ENCODE measurements around the gene RXYLT1. TPM values are rescaled to one million over a fixed set of nuclear protein-coding genes. Genes with fewer than 3 reads are reported as not detected.

The RXYLT1 gene
- total RNA-seq, 1 donor from 2014 or later = 10.8 TPM

- Histone ChIP-seq H3K9ac (no peak overlapping the region), H2AFZ (replicated peaks) (no peak overlapping the region), H3K27me3 (no peaks in the 10 kb centered on the region), H3F3A (ENCODE audit: low read depth) (no peaks in the 10 kb centered on the region), H4K20me1 (ENCODE audit: low read depth) (no peaks in the 10 kb centered on the region), H3K36me3 (no peaks in the 10 kb centered on the region), H3K4me3 (no peak overlapping the region), H3K79me2 (ENCODE audit: low read depth) (no peaks in the 10 kb centered on the region), H3K4me2 (no peak overlapping the region), H3K9me3 (ENCODE audit: low read depth) (no peaks in the 10 kb centered on the region), H3K27ac (no peak overlapping the region), H3K4me1 (no peaks in the 10 kb centered on the region)
- Mint-ChIP-seq H3K4me1 (no peaks in the 10 kb centered on the region), H3K36me3 (no peaks in the 10 kb centered on the region), H3K4me3 (no peak overlapping the region), H3K27ac (no peak overlapping the region), H3K9me3 (no peaks in the 10 kb centered on the region), H3K27me3 (ENCODE audit: insufficient read depth, low read depth) (no peaks in the 10 kb centered on the region)
- no peak for TF ChIP-seq CTCF (IDR thresholded peaks at IDR 0.05)
- TF ChIP-seq EZH2phosphoT487 (IDR thresholded peaks at IDR 0.05) = no peak
- TF ChIP-seq EZH2 (IDR thresholded peaks at IDR 0.05) = no peak
- no peak for DNase-seq (ENCODE audit: low spot score)
Observed at GRCh38 chr12:63811334-63811733, 31.6 kb downstream of the RXYLT1 start.

GRCh38 chr12:63811755-63812154, 32.0 kb downstream of the RXYLT1 start:
- Mint-ChIP-seq H3K27ac (no peak overlapping the region), H3K4me3 (no peak overlapping the region), H3K36me3 (no peaks in the 10 kb centered on the region), H3K9me3 (no peaks in the 10 kb centered on the region), H3K27me3 (ENCODE audit: insufficient read depth, low read depth) (no peaks in the 10 kb centered on the region), H3K4me1 (no peaks in the 10 kb centered on the region)
- H3K79me2 ChIP-seq (ENCODE audit: low read depth) = no peaks in the 10 kb centered on the region
- H3K27ac ChIP-seq = no peak overlapping the region
- no peaks in the 10 kb centered on the region for H3K36me3 ChIP-seq
- no peaks in the 10 kb centered on the region for H3K9me3 ChIP-seq (ENCODE audit: low read depth)
- no peak overlapping the region for H3K4me3 ChIP-seq
- no peaks in the 10 kb centered on the region for H3K27me3 ChIP-seq
- H3K9ac ChIP-seq = no peak overlapping the region
- H3K4me2 ChIP-seq = no peak overlapping the region
- DNase-seq (ENCODE audit: low spot score) = no peak
- TF ChIP-seq EZH2 (IDR thresholded peaks at IDR 0.05) (no peak), EZH2phosphoT487 (IDR thresholded peaks at IDR 0.05) (no peak), CTCF (IDR thresholded peaks at IDR 0.05) (no peak)
- no peaks in the 10 kb centered on the region for H4K20me1 ChIP-seq (ENCODE audit: low read depth)
- H3K4me1 ChIP-seq = no peaks in the 10 kb centered on the region
- no peak overlapping the region for H2AFZ ChIP-seq (replicated peaks)
- no peaks in the 10 kb centered on the region for H3F3A ChIP-seq (ENCODE audit: low read depth)

- H4K20me1 ChIP-seq (ENCODE audit: low read depth) = no peaks in the 10 kb centered on the region
- Mint-ChIP-seq H3K4me1 (no peaks in the 10 kb centered on the region), H3K27me3 (ENCODE audit: insufficient read depth, low read depth) (no peaks in the 10 kb centered on the region), H3K4me3 (no peak overlapping the region), H3K9me3 (peaks cover 7% of the 10 kb centered on the region), H3K36me3 (peaks cover 2% of the 10 kb centered on the region), H3K27ac (no peak overlapping the region)
- H3K27ac ChIP-seq = no peak overlapping the region
- no peaks in the 10 kb centered on the region for H3K79me2 ChIP-seq (ENCODE audit: low read depth)
- H3K27me3 ChIP-seq = no peaks in the 10 kb centered on the region
- no peak for DNase-seq (ENCODE audit: low spot score)
- no peak overlapping the region for H3K4me3 ChIP-seq
- H3K4me2 ChIP-seq = no peak overlapping the region
- no peaks in the 10 kb centered on the region for H3K36me3 ChIP-seq
- TF ChIP-seq EZH2 (IDR thresholded peaks at IDR 0.05) = no peak
- no peak for TF ChIP-seq EZH2phosphoT487 (IDR thresholded peaks at IDR 0.05)
- TF ChIP-seq CTCF (IDR thresholded peaks at IDR 0.05) = no peak
- H3K9ac ChIP-seq = no peak overlapping the region
- no peaks in the 10 kb centered on the region for H3K9me3 ChIP-seq (ENCODE audit: low read depth)
- no peaks in the 10 kb centered on the region for H3K4me1 ChIP-seq
- no peaks in the 10 kb centered on the region for H3F3A ChIP-seq (ENCODE audit: low read depth)
- no peak overlapping the region for H2AFZ ChIP-seq (replicated peaks)
Observed at GRCh38 chr12:63814146-63814772, 34.5 kb downstream of the RXYLT1 start.

Data from neural progenitor cell (in vitro differentiated cells).